NCI-H1105 (cell line): Measurements from ENCODE around the gene AOPEP.
"Not testable (repeated sequence)": the region's sequence is repeated elsewhere in the genome, so short reads cannot be mapped to it uniquely, and the experiment has no call there.

Experiments
- DNase-seq: peaks from one replicate; lab custom pipeline; 2025; lab: John Stamatoyannopoulos, UW

Gene AOPEP

DNA sequence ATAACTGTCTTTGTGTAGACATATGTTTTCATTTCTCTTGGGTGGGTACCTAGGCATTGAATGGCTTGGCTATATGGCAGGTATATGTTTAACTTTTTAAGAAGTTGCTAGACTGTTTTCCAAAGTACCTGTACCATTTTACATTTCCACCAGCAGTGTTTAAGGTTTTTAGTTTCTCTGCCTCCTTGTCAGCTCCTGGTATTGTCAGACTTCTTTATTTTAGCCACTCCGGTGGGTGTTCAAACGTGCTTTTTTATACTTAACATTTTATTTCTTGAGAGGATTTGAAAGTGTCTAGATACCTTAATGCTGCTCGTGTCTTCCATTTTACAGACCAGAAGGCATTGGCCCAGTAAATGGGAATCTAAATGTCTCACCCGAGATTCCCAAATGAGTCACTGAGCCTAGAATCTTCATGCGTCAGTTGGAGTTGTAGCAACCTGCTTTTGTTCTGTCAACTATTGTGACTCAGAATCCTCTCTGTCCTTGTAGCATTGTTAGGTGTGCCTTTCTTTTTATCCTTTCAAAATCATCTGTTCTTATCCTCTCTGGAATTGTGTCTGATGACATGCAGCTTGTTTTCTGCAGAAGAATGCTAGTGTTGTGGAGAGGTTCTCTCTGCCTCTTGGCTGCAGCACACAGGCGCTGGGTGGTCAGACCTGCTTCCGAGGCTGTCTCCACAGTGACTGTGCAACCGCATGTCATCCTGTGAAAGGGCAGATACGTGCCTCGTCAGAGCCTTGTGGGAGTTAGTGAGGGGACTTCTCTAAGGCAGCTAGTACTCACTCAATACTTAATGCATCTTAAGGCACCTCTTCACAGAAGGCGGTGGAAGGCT, 291.8 kb downstream of the AOPEP start:
- no peak for DNase-seq

DNA sequence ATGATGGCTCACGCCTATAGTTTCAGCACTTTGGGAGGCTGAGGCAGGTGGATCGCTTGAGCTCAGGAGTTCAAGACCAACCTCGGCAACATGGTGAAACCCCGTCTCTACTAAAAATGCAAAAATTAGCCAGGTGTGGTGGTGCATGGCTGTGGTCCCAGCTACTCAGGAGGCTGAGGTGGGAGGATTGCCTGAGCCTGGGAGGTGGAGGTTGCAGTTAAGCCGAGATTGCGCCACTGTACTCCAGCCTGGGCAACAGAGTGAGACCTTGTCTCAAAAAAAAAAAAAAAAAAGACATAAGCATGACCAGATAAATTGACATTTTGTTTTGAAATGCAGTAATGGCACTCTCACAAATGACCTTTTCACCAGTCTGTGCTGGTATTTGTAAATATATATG, 294.1 kb downstream of the AOPEP start:
- DNase-seq, result not testable (repeated sequence)

DNA sequence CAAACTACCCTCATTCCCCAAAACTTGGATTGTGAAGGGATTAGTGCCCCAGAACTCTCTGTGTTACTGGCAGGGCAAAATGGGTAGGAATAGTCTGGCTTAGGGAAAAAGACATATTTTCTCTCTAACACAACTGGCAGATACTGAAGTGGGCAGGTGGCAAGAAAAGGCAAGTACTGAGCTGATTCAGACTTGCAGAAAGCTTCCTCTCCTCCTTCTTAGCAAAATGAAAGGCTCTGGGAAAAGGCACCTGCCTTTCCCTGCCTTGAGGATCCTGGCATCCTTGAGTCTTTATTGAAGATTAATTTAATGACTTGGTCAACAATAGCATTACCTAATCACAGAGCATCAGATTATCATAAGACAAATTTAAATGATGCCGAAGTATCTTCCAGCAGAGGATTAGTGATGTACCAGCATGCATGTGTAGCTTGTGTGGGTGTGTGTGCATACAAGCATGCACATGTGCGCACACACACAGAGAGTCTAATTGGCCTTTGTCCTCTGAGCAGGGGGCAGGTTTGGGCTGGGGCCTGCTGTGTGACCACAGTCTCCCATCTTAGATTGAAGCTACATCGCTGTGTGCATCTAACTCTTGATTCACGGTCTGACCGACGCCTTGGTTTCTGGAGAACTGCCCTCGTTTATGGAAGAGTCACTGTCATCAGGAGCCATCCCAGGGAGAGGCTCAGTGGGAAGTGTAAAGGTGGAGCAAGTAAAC, 294.8 kb downstream of the AOPEP start:
- DNase-seq, result no peak

DNA sequence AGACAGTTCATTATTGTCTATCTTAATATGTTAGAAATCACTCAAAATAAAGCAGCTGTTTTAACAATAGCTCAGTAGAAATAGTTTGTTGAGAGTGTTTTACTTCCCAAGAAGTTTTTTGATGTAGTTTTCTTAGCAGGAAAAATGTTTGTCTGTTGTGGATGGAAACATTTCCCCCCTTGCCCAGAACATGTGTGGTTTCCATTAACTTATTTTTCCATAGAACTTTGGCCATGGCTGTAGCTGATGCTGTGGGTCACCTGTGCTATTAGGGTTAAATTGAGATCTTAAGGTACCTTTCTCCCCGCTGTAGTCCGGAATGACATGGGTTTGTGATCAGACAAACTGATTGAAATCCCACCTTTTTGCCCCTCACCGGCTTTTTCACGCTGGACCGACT, 296.2 kb downstream of the AOPEP start:
- no peak for DNase-seq

DNA sequence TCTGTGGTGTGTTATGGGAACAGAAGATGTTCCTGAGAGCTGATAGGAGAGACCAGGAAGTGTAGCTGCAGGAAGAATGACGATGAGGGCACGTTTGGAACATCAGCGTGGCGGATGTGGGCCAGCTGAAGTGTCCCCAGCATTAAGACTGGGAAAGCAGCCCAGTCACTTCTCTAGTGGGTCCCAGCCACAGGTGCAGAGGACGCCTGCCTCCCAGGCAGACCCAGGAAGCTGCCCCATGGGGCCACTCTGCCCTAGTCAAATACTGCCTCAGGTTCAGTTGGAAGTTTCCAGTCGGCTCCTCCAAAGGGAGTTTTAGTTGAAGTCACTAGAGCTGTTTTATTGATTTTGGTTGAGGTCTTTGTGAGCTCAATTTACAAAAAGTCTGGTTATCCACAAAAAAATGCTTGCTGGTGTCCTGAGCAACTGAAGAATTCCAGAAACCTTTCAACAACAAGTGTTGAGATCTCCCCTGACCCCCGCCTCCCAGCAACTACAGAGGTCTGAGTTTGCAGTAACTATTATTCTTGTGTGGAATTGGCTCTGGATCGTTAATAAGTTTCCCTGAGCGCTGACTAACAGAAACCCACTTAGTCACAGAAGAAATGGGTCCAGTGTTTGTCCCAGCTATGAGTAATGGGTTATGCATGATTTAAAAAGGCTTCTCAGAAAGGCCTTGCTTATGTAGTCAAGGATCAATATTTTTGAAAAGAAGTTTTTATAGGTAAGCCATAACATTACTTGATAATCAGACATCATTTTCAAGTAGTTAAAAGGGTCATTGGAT, 296.9 kb downstream of the AOPEP start:
- no peak for DNase-seq

DNA sequence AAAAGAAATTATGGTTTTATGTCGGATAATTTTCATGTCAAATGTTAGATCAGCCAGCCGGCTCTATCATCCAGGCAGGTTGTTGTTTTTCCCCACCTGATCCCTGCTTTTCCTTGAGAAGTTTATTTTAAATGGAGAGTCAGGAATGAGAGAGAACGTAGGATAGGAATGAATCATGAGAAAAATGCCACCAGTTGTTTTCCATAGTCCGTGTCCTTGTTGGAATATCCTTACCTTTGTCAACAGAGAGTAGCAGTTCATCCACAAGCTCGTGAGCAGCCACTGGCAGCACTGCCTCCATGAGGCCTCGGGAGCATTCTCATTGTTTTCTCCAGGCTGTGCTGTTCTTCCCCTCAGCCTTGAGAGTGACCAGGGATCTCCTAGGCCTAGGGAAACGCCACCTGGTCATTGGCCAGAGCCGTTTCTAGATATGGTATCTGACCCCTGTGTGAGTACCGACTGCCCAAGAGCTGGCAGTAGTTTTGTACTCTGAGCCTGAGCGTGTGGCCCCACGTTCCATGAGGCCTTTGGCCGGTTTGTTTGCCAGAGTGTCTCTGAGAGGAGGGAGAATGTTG, 297.7 kb downstream of the AOPEP start:
- no peak for DNase-seq

DNA sequence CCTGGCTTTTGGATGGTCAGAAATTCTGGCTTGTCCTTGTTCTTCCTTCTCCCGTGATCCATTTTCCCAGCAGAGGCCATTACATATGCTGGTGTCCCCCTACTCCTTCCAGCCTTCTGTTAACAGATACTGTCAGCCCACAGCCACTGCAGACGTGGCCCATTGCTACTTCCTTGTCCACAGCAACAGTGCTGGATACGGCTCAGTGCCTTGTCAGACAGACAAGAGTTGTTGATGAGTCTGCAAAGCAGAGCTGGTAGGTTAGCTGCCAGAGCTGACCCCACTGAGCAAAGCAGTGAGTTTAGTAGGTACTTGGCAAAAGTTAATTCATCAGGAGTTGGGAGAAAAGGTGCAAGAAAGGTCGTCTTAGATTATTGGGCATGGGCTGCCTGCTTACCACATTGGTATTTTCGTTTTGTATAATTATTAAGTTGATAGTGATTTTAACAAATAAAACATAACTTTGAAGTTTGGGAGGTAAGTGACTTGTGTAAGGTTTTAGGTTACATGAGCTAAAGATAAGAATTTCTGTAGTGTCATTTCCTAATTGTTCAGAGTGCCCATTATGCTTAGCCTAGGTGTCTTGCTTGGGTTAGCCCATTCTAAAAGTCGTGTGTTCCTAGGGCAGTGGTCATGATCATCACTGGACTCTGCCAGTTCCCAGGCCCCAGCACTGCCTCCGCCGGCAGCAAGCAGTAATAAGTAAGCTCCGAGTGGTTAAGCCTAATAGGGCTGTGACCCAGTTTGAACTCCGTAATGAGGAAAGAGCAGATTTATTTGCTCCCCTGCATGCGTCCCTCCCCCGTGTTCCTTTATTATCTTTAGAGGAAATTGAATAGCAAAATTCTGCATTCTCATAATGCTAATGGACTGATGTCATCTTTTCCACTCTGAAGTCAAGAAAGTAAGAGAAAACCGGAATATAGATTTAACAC, 299.0 kb downstream of the AOPEP start:
- no peak for DNase-seq

DNA sequence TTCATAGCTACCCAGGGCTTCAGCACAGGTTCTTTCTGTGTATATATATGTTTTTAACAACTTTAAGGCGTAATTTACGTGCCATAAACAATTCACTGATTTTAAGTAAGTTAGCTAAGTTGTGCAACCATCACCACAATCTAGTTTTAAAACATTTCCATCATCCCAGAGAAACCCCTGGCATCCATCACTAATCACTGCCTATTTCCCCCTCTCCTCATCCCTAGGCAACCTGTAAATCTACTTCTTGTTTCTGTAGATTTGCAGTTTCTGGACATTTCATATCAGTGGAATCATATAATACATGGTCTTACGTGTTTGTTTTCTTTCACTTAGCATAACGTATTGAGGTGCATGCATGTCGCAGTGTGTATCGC, 299.6 kb downstream of the AOPEP start:
- DNase-seq, result no peak

DNA sequence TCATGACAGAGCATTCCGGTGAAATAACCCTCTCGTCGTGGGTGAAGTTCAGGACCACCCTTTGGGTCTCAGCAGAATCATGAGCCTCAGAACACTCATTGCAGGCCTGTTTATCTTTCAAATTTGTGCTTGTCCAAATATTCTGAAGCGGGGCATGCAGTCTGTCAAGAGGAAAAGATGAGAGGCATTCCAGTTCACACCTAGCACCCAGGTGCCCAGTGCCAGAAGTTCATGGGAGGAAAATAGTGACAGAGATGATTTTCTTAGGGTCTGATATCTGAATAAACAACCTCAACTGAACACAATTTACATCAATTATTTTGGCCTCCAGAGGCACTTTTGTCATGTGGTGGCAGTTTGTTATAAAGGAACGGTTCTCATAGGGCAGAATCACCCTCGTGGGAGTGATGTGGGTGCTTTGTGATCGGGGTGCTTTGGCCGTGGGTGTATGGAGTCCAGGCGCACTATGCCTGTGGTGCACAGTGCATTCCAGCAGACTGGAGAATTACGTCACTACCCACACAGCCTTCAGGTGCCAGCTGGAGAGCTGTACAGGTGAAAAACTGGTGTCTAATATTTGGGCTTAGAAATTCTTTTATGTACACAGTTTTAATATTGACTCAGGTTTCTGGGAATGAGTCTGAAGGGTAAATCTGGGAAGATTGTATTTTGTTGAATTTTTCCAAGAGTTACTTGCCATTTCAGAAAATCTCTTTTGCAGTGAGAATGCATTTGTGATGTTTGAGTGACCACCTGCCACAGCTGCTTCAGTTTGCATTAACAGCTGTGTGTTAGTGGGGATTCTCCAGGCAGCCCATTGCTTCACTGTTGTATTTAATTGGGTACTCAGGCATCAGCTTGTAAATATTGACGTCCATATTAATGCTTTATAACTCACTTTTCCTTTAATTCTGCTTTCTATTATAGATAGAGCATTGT, 301.7 kb downstream of the AOPEP start:
- DNase-seq, result peak; percentile 53

DNA sequence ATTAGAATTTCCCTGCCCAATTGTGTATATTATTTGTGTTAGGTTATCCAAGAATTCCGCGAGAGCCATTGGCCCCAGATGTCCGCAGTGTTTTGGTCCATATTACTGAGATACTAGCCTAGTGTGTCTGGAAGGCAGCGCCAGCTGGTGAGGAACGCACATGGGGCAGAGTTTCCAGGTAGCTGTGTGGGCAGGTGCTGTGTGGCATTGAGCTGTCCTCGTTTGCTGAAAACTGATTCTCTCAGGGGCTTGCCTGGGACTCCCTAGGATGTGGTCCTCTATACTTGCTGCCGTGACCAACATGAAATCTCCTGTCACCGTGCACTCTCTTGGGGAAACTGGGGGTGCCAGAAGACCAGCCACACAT, 302.3 kb downstream of the AOPEP start:
- DNase-seq, result peak; percentile 53

DNA sequence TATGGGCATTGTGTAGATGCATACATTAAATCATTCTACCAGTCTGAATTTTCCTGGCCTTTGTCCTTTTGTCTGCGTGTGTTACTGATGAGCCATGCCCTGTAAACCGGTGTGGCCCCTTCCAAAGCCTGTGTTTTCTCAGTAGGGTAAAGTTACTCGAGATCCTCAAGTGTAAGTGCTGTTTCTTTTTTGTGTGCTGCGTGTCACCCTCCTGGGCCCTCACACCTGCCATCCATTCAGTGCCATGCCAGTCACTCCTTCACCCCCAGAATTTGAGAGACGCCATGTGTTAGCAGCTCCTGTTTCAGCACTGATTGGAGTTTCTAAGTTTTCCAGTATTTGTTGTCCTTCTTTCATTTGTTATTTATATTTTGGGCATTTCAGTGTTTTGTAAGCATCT, 302.8 kb downstream of the AOPEP start:
- no peak for DNase-seq

DNA sequence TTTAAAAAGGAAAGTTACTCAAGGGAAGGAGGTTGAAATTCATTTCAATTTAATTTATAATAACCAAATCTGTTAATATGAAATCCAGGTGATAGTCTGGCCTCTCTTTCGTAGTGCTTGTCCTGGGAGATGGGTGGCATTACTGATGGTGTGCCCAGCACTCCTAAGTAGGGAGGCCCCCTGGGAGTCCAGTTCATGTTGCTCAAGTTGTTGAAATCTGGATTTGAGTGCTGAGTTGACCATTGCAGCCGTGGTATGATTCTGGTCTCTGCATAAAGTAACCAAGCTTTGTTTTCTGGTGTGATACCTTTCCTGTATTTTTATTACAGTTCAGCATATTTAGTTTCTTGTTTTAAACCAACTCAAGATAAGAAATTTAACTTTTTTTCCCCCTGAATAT, 303.2 kb downstream of the AOPEP start:
- no peak for DNase-seq

DNA sequence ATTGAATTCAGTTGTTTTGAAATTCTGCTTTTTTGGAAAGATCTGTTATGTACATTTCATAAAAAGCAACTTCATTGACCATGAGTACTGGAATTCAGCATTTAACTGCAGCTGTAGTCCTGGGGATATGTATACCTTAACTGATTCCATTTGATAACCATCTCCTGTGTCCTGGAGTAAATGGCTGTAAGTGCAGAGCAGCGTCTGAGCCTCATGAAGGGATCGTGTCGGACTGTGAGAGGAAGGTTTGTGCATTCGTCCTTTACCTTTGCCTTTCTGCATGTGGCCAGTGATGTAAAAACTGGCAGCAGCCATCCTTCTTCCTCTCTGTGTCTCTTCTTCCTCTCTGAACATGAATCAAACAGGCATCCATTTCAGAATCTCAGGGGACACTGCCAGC, 303.8 kb downstream of the AOPEP start:
- no peak for DNase-seq

DNA sequence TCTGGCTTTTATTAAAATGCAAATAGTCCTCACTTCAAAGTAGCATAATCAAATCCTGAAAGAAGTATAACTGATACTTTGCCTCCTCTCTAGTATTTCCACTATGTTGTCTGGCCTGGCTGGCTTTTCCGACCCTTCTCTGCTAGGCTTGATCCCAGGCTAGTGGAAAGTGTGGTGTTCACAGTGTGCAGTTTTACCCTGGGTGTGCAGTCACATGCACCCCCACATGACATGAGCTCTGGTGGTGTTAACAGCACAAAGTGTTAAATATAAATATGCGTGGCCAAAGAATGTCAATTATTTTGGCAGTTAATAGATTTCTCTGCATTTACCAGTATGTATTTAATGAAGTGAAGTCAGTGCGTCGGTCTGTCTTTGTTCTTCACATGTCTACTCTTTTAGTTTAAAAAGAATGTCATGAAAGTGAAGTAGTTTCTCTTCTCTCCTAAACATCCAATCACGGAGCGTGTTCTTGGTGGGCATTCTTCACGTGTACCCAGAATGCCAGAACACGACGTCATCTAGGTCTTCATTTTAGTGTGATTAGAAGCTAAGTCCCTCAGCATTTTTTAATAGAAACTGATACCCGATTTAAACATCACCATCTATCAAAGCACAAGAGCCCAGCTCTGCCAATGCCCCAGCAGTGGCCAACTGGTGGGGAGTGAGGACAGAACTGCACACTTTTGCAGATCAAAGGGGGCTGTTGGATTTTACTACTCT, 304.6 kb downstream of the AOPEP start:
- no peak for DNase-seq

DNA sequence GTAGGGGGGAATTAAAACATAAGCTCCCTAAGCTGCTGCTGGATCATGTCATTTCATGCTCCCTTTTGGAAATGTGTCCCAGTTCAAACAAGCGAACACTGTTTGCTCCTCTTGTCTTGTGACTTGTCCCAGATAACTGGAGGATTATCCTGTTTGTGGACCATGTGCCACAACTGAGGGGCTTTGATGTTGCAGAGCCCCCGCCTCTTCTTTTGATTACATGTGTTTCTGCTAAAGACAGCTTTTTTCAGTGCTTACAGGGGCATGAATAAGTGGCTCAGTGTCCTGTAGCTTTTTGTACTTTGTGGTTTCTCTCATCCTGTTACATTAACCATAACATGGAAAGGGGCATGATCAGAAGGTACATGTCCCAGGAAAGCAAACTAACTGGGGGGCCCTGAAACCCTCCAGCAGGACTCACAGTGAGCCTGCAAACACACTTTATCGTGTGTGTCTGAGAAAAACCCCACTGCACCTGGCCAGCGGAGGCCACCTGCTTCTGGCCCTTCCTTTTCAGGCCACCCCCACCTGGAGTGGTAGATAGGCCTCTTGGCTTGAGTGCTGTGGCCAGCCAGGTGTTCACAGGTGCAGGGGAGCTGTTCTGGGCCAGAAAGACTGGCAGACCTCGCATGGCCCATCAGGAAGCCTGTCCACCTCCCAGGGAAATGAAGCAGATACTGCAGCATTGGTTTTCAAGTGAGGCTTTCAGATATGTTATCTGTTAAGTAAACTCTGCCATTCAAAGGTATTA, 305.4 kb downstream of the AOPEP start:
- DNase-seq, result peak; percentile 27

DNA sequence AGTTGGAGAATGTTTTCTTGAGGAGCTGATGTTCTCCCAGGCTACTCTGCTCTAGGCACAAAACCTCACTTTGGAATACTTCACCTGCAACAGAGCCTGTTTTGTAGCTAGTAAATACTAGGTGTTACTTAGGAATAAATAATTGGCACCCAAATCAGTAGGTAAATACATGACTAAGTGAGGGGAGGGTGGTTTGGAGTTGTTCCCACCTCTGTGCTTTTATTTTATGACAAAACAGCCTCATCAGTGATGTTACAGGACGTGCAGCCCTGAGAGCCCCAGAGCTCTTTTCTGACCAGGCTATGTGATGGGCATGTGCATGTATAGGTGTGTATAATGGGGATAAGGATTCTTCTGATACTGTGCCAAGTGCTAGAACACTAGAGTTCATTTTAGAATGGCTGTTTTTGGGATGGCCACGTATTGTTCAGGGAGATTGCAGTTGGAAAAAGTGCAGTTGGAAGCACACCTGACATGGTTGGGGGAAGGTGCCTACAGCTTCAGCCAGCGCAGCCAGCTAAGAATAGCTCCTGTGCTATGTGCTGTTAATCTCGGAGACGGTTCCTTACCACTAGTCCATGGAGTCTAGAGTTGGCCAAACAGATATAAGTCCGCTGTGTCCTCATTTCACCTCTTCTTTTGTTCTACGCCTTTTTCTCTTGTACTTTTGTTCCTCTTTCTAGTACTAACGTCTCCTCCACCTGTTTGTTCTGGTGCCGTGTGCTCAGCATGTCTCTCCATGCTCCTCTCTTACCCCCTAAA, 306.3 kb downstream of the AOPEP start:
- DNase-seq, result peak; percentile 35

DNA sequence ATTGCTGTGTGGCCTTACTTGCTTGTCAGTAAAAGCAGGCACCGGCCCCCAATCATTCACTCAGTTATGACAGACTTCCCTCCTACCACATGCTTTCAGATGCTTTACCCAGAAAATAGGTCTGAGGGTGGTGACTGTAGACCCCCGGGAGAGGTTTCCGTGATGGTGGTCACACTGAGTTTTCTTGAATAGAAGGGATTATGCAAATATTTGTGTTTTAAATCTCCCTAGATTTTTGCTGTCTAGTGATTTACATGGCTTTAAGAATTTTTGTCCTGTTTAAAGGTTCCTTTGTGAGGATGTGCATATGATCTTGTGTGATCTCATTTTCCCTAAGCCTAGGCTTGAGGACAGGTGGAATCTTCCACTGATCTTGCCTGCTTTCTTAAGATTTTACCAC, 309.3 kb downstream of the AOPEP start:
- no peak for DNase-seq

DNA sequence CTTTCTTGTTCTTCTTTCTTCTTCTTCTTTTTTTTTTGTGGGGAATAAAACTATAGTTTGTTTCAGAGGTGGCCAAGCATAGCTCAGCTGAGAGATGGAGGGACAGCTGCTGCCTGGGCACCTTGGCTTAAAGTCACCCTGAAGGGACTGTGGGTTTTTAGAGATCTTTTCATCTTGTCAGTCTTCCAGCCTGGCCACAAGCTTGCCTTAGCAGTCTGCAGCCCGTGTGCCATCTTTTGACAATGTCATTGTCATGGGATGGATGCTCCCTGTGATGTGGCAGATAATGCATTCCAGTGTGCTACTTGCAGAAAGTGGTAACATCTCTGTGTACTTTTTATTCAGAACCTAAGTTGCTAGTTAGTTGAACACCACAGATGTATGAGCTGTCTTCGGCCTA, 310.2 kb downstream of the AOPEP start:
- no peak for DNase-seq
